GM20000 (cell line): ENCODE data around the gene PROSER3.

Experiments
- DNase-seq: peaks from one replicate; pipeline ENCODE4 v3.0.0; 2012; ENCODE audit warnings: low spot score
- TF ChIP-seq, protein P1 (sequence below): IDR thresholded peaks from 2 replicates; pipeline ENCODE4 v1.5.1; 2012; ENCODE audit warnings: mild to moderate bottlenecking, control low read depth; ENCODE audit errors: extremely low read depth, missing control alignments

Gene PROSER3

DNA sequence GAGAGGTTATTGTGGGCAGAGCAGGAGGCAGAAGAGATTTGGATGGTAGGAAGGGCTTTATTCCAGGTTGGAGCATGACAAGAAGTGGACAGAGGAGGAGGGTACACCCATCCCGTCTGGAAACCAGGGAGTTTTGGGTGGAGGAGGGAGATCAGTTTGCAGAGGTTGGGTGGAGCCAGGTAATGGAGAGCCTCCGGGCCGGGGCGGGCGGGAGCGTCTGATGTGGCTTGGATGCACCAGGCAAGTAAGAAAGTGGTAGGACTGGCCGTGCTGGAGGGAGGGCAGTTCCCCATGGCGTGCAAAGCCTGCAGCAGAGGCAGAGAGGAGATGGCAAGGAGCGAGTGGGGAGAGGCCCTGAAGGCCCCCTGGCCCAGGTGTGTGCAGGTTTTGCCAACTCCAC lies 26.6 kb upstream of the PROSER3 start:
- TF ChIP-seq, protein P1, sequence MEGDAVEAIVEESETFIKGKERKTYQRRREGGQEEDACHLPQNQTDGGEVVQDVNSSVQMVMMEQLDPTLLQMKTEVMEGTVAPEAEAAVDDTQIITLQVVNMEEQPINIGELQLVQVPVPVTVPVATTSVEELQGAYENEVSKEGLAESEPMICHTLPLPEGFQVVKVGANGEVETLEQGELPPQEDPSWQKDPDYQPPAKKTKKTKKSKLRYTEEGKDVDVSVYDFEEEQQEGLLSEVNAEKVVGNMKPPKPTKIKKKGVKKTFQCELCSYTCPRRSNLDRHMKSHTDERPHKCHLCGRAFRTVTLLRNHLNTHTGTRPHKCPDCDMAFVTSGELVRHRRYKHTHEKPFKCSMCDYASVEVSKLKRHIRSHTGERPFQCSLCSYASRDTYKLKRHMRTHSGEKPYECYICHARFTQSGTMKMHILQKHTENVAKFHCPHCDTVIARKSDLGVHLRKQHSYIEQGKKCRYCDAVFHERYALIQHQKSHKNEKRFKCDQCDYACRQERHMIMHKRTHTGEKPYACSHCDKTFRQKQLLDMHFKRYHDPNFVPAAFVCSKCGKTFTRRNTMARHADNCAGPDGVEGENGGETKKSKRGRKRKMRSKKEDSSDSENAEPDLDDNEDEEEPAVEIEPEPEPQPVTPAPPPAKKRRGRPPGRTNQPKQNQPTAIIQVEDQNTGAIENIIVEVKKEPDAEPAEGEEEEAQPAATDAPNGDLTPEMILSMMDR, result no peak
- DNase-seq, result no peak

DNA sequence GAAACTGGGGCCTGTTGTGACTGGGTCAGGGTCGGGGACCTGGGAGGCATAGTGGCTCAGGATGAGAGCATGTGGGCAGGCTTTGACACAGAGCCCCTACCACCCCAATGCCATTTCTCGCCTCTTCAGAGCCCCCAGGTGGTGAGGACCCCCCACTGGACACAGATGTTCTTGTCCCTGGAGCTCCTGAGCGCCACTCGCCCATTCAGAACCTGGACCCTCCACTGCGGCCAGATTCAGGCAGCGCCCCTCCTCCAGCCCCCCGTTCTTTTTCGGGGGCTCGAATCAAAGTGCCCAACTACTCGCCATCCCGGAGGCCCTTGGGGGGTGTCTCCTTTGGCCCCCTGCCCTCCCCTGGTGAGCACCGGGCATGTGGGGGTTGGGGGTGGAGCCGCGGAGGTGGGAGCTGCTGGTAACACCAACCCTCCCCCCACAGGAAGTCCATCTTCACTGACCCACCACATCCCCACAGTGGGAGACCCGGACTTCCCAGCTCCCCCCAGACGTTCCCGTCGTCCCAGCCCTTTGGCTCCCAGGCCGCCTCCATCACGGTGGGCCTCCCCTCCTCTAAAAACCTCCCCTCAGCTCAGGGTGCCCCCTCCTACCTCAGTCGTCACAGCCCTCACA lies 26.1 kb upstream of the PROSER3 start:
- TF ChIP-seq, protein P1, result no peak
- DNase-seq, result peak; percentile 15

DNA sequence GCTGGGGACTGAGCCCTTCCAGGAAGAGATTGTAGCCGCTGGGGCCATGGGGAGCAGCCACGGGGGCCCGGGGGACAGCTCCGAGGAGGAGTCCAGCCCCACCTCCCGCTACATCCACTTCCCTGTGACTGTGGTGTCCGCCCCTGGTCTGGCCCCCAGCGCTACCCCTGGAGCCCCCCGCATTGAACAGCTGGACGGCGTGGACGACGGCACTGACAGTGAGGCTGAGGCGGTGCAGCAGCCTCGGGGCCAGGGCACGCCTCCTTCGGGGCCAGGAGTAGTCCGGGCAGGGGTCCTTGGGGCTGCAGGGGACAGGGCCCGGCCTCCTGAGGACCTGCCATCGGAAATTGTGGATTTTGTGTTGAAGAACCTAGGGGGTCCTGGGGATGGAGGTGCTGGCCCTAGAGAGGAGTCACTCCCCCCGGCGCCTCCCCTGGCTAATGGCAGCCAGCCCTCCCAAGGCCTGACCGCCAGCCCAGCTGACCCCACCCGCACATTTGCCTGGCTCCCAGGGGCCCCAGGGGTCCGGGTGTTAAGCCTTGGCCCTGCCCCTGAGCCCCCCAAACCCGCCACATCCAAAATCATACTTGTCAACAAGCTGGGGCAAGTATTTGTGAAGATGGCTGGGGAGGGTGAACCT lies 25.3 kb upstream of the PROSER3 start:
- DNase-seq, result no peak
- TF ChIP-seq, protein P1, result no peak

DNA sequence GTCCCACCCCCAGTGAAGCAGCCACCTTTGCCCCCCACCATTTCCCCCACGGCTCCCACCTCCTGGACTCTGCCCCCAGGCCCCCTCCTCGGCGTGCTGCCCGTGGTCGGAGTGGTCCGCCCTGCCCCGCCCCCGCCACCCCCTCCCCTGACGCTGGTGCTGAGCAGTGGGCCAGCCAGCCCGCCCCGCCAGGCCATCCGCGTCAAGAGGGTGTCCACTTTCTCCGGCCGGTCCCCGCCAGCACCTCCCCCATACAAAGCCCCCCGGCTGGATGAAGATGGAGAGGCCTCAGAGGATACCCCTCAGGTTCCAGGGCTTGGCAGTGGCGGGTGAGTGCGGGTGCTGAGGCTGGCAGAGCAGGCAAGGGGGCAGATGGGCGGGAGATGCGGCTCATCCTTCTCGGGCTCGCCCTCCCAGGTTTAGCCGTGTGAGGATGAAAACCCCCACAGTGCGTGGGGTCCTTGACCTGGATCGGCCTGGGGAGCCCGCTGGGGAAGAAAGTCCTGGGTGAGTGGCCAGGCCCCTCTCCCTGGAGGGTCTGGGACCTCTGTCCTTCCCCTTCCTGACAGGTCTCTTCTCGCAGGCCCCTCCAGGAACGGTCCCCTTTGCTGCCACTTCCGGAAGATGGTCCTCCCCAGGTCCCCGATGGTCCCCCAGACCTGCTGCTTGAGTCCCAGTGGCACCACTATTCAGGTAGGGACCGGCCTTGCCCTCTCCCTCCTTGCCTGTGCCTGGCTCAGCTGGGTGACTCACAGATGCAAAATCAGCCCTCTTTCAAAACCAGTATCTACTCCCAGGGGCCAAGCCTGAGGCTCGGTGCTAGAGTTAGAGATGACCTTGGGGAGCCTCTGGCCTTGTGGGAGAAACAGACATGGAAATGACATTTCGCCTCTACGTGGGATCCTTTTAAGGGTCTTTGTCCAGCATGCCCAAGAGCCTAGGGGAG lies 24.5 kb upstream of the PROSER3 start:
- no peak for DNase-seq
- TF ChIP-seq, protein P1, result no peak

DNA sequence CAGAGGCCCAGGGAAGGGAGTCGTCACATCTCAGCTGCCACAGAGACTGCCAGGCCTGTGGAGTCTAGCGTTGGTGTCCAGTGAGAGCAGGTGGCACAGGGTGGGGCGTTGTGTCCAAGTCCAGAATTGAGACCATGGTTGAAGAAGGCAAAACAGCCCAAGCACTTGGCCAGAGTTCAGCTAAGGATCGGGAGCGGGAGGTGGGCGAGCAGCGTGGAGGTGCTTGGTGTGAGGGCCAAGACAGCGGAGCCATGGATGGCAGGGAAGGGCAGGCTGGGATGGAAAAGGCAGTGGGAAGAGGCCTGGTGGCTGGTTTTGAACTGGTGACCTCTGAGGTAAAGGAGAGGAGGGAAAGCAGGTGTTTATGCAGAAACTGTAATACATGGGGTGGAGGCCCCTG lies 23.7 kb upstream of the PROSER3 start:
- no peak for DNase-seq
- TF ChIP-seq, protein P1, result no peak

DNA sequence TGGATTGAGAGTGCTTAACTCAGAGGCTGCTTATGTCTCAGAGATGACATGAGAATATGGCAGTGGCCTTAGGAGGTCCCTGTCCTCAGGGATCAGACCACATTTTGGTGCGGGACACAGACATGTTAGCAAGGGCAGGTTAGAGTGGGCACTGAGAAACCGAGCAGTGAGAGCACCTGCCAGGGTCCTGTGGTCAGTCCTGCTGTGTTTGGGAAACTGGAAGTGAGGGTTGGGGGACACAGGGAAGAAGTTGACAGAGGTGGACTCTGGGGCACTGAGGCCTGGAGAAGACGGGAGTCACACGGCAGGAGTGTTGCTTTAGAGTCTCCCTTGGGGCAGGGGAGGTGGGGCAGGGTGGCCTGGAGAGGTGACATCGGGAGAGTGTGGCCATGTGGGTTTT lies 23.1 kb upstream of the PROSER3 start:
- TF ChIP-seq, protein P1, result no peak
- DNase-seq, result no peak
